HG03103 (cell line): ENCODE data around the gene G3BP2.
"Not testable (repeated sequence)": the region's sequence is repeated elsewhere in the genome, so short reads cannot be mapped to it uniquely, and the experiment has no call there.

Experiments
- ATAC-seq: cut with Tn5 transposase; IDR thresholded peaks from one replicate; pipeline ENCODE4 v1.9.1; 2021; ENCODE audit warnings: low read depth; ENCODE audit not compliant: unreplicated experiment

Gene G3BP2

DNA sequence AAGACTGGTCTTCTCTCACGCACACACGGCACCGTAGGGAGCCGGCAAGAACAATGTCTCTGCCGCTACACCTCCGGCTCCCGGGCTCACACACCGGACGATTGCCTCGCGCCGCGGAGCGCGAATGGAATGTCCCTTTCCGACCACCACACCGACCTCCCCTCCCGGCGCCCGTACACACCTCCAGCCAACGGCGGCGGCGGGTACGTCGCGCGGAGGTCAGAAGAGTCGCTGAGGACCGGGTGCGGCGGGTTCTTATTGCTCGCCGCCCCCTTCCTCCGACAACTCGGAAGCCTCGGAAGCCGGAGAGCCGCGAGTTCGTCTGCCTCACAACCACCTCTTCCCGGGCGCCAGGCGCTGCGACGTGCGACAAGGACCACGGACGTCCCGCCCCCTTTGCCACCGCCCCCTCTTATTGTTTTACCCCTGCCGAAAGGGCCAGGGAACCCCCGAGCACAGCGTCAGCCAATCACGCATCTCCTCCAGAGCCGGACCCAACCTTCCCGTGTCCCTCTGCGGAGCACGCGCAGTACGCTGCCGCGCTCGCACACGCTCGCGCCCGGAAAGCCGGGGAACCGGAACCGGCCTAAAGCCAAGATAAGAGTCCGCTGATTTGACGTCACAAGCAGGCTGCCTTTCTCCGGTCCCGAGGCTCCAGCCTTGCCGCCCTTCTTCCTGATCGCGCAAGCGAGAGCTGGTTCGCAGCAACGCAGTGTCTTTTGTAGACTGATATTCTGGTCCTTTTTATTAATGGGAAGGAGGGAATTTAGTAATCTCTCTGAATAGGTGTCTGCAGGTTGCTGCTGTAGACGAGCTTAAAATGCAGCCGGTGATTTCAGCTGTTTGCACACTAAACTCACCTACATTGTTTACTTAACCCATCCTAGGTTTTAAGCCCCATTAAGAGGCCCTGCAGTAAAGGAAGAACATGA, at the start of gene G3BP2:
Gene G3BP2 (minus strand): TSS at position 385 of the 932 bp plus-strand sequence. CDS start 11,386 bp downstream, outside the sequence.
- peak; percentile 95 for ATAC-seq

DNA sequence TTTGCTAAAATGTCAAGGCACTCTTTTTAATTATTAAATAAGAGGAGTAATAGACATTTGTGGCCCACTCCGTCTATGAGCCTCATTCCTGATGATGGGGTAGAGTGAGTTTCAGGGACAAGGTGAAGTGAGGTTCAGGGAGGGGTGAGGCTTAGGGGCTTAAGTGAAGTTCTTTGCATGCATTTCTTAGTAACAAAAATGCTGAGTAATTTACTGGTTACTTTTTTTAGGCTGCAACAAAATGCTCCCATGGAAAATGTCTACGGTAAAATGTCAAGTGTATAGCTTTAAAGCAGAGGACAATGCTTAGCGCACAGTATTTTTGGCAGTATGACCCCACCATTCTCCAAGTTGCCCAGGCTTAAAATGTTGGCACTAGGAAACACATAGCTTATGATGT, 49.2 kb upstream of the G3BP2 start:
- ATAC-seq: no peak

DNA sequence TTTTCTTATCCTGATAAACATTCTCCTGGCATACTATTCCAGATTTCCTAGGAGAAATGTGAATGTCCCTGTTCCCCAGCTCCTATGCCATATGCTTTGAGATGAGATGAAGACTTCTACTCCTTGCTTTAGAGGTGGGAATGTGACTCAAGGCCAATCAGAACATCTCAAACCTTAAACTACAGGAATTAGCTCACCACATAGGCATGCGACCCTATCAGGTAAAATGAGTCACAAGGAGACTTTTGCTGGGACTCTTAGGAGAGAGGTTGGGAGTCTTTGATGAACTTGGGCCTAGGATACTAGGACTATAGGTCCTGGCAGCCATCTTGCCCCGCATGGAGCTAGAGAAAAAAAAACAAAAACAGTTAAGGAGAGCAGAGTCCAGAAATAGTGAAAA, 45.3 kb upstream of the G3BP2 start:
- ATAC-seq: no peak

GRCh38 chr4:75717408-75717807, 44.2 kb upstream of the G3BP2 start:
- no peak for ATAC-seq

- ATAC-seq: not testable (repeated sequence)
These were observed 42.8 kb upstream of the G3BP2 start for GRCh38 chr4:75716054-75716453.

DNA sequence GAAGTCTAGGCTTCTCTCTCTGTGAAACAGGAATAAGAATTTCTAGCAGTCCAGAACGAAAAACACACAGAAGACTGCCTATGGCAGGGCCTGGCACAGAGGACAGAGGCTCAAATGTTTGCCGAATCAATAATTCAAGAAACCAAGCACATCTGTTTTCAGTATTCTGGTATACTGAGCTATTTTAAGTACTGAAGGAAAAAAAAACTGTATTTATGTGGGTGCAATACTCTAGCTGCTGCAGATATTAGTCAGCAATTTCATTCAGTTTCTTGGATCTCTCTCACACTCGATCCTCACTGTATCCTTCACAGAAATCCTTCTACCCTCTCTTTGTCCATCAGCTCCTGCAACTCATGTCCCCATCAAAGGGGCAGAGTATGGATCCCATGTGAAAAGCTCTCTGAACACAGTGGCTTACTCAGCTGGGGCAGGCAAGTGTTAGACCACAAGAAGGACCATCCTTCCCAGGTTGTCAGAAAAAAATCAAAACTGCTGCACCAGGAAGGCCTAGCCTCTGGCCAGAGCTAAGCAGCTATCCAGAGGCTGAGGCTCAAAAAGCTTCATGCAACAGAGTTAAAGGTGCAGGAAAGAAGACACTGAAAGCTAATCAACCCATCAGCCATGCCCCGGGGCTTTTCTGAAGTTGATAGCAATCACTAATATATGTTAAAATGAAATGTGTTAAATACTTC, 42.0 kb upstream of the G3BP2 start:
- peak; percentile 64 for ATAC-seq

- ATAC-seq: no peak
These were observed 41.5 kb upstream of the G3BP2 start for GRCh38 chr4:75714704-75715103.

- no peak for ATAC-seq
These were observed 40.8 kb upstream of the G3BP2 start for GRCh38 chr4:75714011-75714410.

DNA sequence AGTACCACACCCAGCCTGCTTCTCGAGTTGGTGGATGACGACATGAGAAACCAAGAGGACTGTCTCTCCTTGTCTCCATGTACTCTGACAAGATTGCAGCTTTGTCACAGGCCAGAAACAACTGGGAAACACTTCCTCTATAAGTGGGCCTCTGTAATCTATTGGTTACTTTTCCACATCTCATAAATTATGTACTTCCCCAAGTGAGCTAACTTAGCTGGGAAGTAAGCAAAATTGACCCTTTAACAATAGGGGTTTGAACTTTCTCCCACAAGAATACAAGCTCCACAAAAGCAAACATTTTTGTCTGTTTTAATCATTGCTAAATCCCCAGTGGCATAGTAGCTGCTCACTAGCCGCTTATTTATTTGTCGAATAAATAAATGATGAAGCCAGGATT, 37.0 kb upstream of the G3BP2 start:
- no peak for ATAC-seq

- no peak for ATAC-seq
These were observed 35.0 kb upstream of the G3BP2 start for GRCh38 chr4:75708218-75708691.

DNA sequence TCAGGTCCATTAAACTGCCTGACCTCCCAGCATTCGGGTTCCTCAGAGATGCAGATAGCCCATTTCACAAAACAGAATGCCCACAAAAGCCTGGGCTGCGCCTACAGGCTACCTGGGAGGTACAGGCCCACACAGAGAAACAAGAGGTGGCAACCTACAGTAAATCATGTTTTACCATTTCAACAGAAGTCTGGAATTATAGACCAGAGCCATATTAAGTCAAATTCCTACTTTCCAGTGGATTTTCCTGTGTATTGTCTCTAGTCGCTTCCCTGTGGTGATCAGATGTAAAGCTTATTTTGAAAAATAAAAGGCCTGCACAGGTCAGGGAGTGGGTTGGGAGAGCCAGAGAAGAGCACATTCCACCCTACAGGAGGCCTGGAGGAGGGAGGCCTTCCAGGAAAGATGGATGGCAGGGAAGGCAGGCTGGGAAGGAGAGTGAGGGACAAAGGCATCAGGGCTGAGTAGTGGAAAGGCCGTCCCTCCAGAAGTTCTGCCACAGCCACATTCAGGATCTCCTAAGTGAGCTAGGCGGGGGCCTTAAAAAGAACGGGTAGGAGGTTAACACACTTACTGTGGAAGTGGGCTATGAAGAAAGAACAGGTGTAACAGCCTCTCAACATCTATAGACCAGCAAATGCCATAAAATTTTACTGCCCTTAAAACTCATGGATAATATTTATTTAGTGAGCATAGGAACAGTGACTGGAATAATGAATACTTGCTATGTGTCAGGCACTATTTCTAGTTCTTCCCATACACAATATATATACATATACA, 32.2 kb upstream of the G3BP2 start:
- ATAC-seq: no peak

GRCh38 chr4:75702919-75703411, 29.8 kb upstream of the G3BP2 start:
- no peak for ATAC-seq

DNA sequence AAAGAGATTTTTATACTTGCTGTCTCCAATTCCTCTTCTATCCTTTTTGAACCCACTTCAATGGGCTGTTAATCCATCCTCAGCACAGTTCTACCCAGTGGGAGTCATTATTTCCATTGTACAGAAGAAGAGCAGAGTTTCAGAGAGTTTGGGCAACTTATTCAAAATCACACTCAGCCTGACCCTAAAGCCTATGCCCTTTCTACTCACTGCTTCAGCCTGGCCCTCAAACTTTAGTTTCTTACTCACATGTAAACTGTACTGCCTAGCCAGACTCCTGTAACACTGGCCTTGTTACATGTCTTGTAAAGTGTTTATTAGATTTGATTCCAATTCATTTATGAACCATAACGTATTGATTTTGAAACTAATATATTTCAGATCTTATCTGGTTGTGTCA, 26.1 kb upstream of the G3BP2 start:
- no peak for ATAC-seq

DNA sequence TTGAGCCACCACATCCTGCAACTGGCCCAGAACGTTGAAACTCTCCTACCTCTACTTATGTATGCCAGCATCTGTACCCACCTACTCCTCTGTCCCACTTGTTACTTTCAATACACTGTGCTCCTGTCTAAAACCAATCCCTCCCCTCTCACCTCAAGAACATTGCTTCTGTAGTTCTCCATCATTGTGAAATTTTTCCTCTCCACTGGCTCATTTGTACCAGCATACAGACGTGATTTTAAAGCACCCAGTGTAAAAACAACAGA, 25.7 kb upstream of the G3BP2 start:
- peak; percentile 24 for ATAC-seq

- peak; percentile 91 for ATAC-seq
These were observed 25.2 kb upstream of the G3BP2 start for GRCh38 chr4:75698162-75698962.

DNA sequence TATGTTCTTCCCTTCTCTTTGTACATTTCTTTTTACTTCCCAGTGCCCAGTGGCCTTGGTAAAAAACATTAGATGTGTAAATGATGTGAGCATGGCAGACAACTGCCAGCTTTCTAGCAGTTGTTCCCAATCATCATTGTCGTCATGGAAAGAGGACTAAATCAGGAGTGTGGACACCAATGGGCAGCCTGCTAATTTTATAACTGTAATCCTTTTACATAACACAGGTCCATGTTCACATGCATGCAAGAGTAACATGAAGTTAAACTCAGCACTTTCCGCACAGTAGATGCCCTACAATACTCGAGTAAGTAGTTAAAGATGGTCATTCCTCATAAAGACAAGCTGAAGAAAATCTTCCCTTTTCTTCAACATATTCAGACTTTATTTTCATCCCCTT, 23.4 kb upstream of the G3BP2 start:
- no peak for ATAC-seq

DNA sequence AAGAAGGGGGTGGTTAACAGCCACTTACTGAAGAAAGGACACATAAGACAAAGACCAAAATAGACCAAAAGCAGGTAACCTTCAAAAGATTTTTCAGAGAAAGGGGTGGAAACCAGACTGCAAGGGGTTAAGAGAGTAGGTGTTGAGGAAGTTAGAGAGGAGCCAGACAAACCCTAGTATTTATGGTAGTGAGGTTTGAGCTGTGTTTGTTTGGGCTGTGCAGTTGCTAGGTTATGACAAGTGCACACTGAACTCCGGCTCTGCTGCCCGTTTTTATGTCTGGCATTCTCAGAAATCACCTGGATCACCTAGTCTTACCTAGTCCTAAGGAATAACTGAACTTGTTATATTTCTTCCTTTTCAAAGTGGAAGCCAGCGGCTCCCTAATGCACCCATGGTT, 22.9 kb upstream of the G3BP2 start:
- ATAC-seq: no peak

DNA sequence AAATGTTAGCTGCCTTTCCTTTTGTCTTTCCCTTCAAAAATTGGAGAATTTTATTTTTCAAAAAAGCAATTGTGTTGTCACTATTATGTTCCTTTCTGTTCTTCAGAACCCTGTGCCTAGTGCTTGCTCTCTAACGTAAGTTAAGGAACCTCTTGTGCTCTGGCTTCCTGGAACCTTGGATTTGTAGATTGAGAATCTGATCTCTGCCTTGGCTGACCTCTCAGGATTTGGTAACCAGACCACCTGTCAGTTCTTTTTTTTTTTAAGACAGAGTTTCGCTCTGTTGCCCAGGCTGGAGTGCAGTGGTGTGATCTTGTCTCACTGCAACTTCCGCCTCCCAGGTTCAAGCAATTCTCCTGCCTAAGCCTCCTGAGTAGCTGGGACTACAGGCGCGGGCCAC, 18.9 kb upstream of the G3BP2 start:
- not testable (repeated sequence) for ATAC-seq

DNA sequence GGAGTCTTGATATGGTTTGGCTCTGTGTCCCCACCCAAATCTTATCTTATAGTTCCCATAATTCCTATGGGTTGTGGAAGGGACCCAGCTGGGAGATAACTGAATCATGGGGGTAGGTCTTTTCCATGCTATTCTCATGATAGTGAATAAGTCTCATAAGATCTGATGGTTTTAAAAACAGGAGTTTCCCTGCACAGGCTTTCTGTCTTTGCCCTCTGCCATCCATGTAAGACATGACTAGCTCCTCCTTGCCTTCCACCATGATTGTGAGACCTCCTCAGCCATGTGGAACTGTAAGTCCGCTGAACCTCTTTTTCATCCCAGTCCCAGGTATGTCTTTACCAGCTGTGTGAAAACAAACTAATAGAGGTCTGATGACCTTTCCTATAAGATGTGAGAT, 13.9 kb upstream of the G3BP2 start:
- not testable (repeated sequence) for ATAC-seq

DNA sequence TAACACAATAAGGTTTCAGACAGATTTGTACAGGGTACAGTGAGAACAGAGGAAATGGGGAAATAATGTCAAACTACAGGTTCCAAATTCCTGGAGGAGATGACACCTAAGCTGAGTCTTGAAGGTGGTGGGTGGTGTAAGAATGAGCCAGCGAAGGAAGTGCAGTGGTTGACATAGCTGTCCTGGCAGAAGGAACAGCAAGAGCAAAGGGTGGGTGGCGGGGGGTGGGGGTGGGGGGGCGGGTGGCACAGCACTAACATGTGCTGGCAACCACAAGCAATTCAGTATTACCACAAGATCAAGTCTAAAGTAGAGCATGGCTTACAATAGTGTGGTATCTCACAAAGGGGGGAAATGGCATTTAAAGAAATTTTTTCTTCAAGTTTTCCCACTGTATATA, 13.1 kb upstream of the G3BP2 start:
- ATAC-seq: no peak
